HG03060 (cell line): ENCODE results near the gene MIPEP.
A peak's percentile ranks its signal among the peaks of the same experiment; 100 is the strongest.

ENCODE experiments used
- ATAC-seq: cut with Tn5 transposase; IDR thresholded peaks from one replicate; pipeline ENCODE4 v1.9.1; 2021; ENCODE audit warnings: low read depth, moderate number of reproducible peaks; ENCODE audit not compliant: unreplicated experiment

MIPEP gene

DNA sequence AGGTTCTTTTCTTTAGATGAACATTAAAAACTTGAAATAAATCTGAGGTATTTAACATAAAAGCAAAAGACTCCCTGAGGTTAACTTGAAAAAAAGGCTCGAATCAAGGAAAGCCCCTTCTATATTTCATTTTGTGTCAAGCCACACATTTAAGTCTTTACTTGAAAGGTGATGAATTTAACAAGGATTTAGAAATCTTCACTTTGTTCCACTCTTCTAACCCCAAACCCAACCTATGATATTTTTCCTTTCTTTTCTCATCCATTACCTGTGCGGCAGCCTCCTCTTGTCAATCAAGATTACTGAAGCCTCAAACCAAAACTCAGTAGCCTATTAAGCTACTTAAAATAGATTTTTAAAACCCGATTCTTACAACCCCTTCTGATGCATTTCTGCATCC, 33.8 kb downstream of the MIPEP start:
- no peak for ATAC-seq

DNA sequence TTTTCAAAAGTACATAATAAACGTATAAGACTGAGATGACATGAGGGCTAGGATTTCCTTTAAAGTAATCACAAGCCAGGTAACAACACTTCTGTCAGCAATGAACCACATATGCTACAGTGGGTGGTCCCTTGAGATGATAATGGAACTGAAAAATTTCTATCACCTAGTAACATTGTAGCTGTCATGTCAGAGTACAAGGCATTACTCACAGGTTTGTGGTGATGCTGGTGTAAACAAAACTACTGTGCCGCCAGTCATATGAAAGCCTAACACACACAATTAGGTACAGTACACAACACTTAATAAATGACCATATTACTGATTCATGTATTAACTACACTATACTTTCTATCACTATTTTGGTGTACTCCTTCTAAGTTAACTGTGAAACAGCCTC, 36.8 kb downstream of the MIPEP start:
- no peak for ATAC-seq

DNA sequence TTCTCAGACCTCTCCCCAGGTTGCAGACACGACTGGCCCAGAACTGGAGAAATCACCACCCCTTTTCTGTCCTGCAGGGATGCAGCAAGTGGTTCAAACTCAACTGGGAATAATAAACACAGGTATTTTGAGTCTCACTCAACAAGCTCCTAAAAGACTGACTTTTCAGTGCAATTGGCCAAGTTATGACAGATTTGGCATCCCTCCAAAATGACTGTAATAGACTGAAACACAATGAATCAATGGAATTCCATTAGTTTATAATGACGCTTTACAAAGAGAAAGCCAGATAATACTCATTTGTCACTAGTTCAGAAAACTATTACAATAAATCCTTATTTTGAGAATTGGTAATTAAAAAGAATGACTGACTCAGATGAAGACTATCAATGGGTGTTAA, 38.1 kb downstream of the MIPEP start:
- ATAC-seq, result no peak

DNA sequence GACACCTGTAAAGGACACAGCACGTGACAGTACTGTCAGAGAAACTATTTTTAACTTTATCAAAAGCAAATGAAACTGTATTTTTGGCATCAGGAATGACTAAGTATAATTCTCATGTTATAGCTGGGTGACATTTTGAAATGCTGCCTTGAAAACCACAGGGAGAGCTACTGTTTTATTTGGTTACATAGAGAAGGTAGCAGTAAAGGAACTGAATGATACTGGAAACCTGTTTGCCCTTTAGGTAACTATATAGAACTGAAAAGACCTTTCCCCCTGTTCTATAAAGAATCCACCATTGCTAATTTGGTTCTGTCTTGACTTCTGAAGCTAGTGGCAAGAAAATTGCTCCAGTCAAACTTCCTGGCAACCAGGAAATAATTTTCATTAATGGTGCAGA, 39.1 kb downstream of the MIPEP start:
- ATAC-seq, result no peak

DNA sequence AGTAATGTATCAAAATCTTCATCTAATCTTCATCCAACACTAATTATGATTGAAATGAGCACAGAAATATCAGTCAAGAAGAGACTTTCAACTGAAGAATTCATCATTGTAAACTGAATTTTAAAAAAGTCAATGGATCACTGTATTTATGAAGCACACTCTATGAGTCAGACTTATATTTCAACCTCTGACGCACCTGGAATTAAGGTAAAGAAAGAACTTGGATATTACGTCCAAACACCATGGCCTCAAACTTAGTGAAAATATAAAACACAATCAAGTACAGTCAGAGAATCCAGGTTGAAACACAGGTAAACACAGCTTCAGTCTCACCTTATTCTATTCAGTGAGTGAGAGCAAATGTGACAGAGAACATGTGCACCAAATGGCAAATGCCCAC, 39.5 kb downstream of the MIPEP start:
- ATAC-seq, result no peak

DNA sequence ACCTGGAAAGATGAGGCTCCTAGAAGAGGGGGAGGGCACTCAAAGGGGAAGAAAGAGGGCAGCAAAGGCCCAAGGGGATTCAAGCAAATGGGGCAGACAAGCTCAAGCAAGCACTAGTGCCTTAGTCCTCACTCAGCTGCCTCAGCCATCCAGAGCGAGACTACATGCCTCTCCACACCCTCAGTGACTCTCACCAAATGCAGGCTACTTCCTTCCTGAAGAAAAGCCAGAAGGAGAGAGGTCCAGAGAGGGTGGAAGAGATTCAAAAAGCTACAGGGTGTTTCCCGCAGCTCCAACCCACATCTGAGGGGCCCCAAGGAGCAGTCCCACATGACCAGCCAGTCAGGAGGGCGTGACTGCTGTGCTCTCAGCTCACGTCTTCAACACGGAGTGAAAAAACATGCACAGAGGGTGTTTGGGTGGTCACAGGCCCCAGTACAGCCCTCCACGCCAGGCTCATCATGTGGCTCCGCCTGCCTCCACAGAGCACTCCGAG, 40.5 kb downstream of the MIPEP start:
- no peak for ATAC-seq

DNA sequence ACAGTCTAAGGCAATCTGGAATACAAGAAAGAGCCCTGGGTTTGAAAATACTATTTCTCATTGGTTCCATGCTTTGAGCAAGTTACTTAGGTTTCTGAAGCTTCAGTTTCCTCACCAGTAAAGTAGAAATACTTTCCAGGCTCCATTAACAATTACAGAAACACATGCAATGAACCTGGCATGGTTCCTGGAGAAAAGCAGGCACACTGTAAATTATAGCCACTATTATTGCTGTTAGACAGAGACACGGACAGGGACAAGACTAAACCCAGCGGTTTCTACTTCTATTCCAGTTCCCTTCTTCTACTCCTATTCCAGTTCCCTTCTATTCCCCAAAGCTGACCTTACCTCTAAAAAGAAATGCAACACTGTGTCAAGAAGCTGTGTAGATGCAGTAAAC, 41.2 kb downstream of the MIPEP start:
- no peak for ATAC-seq

DNA sequence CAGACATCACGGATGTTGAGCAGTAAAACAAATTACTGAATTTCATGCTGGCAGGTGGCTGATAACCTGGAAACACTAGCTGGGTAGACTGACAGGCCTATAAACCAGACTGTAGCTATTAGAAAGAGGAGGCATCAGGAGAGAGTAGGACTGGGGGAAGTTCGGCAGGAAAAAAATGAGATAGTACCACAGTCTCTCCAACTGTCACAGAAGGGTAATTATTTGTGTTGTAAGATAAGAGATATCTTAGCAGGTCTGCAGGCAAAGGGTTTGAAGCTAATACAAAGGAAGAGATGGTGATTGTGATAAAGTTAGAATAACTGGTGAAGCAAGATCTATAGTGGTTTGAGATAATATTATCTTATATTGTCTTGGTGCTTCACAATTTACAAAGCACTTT, 41.7 kb downstream of the MIPEP start:
- ATAC-seq, result no peak

DNA sequence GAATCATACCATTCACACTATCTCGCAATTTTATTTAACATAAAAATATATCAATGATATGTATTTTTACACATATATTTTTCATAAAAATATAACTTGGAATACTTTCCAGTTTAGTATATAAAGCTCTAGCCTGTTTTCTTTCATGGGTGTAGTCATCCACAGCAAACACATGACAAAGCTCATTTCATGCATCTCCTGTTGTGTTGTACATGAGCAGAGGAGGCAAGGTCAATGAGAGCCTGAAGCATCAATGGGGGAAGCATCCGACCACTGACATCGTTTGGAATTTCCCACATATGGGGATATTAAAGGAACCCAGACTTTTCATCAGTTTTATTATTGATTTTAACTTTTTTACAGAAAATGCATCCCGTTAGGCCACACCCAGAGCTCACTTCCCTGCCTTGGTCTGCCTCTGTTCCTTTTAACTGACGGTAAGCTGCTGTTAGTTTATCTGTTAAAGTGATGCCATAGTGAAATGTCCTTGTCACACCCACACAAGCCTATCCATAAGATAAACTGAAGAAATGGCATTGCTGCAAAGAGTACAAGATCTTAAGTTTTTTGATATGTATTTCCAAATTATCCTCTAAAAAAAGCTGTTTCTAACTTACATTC, 44.0 kb downstream of the MIPEP start:
- ATAC-seq, result peak; percentile 18

DNA sequence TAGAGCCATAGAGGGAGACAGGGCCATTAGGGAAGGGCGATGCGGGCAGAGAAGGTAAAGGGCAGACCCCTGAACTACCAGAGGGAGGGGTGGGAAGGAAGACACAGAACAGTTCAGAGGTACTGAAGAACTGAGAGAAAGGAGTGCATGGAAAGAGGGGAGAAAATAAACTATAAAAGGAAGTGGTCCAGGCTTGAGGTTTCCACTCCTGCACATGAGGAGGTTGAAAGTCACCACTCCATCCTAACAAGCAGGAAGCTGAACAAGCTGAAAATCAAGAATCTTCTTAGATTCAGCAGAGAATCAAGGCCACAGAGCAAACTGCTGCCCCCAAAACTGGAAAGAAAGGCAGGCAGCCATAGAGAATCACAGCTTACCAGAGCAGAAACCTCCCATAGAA, 45.1 kb downstream of the MIPEP start:
- no peak for ATAC-seq

DNA sequence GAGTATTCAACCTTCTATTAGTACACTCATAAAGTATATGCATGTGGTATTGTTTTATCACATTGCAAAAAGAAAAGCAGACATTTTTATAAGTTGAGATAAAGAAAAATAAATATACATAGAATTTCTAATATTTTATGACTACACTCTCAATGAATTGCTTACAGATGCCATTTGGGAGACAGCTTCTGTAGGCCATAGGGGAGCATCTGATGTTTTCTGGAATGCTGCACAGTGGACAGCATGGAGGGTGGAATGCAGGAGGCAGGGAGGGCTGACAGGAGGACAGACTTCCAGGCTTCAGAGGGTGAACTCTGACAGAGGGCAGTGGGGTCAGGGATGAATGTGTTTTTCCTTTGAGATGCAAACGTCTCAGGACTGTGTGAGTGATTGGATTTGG, 45.8 kb downstream of the MIPEP start:
- no peak for ATAC-seq

DNA sequence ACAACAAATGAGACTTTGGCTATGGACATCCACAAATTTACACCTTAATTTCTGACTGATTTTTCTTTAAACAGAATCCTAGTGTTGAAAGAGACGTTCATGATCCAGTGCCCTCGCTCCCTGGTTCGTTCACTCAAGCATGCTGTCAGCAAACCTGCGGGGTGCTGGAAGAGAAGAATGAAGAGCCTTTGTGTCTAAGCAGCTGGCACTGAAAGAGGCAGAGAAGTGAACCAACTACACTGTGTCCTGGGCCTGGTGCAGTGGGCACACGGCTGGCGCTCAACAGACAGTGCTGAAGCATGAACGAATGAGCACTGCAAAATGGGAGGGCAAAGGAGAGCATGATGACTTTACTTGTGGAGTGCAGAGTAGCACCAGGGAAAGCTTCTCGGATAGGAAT, 46.8 kb downstream of the MIPEP start:
- ATAC-seq, result no peak

DNA sequence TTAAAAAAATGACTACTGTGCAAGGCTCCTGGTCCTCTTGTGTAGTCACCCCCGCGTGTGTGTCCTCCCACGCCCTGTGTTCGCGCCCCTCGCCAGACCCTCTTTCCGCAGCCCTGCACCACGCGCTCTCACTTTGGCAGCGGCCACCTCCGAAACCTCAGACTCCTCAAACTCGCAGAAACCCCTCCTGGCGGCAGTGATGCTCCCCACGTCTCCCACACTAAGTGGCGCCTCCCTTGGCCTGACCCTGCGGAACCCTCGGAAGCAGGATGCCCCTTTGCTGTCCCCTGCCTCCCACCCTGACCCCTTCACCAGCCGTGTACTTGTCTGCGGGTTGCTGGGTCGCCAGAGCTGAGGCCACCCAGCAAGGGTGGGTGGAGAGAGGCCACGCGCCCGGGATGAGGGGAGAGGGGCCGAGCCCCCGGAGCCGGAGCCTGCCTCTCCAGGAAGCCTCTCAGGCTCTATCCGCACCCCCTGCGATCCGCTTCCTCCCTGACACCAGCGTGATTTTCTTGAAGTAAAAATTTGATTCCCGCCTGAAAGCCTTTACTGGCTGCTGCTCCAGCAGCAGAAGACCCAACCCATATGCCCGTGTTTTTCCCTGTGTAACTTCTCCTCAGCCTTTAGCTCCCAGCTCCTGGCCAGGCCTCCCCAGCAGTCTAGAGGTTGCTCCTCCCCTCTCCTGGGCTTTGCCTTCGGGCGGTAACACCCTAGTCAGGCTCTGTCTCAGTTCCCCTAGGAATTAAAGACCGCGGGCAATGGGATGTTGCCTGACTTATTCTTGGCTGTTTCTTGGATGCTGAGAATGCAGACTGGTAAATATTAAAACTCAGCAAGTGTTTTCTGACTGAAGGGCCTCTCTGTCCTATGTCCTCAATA, 55.2 kb downstream of the MIPEP start:
- no peak for ATAC-seq

DNA sequence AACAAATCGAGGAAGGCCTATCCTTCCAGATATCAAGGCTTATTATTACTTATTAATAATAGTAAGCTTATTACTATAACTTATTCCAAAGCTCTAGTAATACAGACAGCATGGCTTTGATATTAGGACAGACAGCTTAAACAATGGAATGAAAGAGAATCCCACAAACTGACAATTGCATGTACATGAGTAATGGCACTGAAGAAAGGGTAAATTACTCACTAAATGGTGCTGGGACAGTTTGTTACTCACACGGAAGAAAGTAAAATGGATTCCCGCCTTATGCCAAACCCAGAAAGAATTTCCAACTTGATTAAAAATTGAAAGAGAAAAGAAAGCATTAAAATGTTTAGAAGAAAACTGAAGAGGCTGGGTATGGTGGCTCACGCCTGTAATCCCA, 60.3 kb downstream of the MIPEP start:
- ATAC-seq, result no peak

DNA sequence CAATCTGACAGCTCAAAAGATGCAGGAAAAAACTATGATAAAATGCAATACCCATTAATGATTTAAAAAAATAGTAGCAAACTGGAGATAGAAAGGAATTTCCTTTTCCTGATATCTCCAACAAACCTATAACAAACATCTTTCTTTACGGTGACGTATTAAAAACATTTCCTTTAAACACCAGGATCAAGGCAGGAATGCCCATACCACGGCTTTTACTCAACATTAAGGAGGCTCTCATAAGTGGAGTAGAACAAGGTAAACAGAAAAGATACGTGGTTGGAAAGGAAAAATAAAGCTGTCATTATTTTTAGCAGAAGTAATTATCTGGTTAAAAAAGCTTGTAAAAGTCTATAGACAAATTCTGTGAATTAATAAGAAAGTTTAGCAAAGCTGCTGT, 61.1 kb downstream of the MIPEP start:
- no peak for ATAC-seq

DNA sequence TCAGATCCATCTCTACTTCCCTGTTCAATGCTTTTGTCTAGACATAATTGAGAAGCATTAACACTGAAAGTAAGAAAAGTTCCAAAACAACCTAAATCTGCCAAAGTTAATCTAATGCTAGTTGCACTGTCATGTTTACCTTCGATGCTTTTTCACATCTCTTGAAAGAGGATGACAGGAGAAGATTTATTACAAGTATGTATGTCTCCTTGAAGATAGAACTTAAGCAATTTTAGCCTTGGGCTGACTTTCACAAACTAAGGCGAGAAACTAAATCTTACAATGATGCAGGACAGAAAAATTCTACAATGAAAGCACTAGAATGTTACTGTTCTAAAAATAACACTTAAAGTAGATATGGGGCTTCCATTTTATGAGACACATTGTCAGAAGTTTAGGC, 64.0 kb downstream of the MIPEP start:
- ATAC-seq, result no peak

DNA sequence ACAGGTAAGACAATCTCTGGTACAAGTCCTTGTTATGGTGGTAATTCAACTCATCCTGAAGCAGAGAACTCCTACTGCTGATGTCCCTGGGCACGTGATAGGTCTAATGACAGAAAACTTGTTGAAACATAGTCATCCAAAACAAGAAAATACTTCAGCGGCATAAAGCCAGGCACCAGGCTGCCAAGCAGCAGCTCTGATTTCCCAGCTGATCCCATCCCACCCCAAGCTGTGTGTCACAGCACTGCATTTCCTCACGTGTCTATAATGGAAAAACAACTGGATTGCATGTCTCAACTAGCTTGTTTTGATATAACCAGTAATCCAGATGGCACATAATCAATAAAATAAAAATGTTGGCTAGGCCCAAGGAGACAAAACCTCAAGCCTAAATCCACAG, 64.8 kb downstream of the MIPEP start:
- ATAC-seq, result no peak

DNA sequence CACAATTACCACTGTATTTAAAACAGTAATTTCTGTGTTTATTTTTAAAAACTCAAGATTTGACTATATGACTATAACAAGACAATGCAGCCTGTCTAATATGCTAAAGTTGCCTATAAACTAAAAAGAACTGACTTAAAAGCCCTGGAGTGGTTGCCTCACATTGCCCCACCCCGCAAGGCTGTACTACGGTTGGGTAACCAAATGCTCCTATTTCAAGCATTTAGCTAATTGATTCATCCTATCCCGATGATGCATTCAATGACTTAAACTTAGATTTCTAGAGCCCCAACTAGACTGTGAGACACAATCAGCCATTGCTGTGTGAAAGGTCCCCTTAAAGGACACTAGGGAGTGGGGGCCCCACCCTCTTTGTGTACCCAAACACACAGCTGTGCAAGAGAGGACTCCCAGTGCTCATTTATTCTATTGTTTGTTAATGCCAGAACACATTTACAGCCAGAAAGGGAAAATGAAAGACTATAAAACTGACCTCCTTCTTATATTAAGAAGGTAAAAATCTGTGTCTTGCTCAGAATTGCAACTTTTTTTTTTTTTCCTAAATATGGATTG, 66.9 kb downstream of the MIPEP start:
- ATAC-seq, result no peak

DNA sequence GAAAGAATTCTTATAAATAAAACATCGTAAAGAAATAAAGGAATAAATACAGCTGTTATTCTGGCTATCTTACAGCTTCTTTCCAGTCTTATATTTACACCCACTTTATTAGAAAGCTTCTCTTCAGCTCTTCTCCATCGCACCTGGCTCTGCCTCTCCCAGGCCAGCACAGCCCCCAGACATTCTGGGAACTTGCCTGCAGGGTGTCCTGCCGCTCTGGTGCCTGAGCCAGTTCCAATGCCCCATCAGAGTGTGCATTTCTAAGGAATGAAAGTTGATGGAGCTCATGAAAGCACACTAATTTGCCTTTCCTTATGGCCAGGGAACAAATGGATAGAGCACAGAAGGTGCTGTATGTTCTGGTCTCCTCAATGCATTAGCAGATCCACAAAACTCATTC, 68.7 kb downstream of the MIPEP start:
- ATAC-seq, result no peak

DNA sequence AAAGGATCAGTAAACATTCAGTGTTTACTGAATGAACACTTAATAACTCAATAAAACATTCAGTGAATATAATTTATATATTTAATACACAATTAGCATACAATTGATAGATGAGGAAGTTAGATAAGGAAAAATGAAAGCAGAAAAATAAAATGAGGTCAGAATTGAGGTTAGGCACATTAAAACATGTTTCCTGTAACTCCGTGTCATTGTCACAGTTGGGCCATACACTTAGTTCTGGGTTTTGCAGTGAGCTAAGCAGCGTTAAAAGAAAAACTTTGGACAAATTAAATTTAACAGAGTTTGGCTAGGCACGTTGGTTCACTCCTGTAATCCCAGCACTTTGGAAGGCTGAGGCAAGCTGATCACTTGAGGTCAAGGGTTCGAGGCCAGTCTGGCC, 71.4 kb downstream of the MIPEP start:
- no peak for ATAC-seq

DNA sequence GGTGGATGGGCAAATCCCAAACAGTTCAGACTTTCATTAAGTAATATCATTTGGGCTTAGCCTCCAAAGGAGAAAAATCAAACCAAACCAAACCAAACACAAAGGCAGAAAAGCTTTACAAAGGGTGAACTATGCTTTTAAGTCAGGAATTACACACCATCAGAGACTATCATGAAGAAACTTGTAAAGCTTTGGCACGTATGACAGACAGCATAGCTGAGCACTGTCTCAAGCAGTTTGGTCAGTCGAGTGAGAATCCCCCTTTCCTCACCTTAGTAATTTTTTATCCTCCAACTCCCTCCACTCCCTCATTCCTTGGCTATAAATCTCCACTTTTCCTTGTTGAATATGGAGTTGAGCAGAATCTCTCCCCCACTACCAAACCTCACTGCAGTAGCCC, 72.1 kb downstream of the MIPEP start:
- ATAC-seq, result no peak

DNA sequence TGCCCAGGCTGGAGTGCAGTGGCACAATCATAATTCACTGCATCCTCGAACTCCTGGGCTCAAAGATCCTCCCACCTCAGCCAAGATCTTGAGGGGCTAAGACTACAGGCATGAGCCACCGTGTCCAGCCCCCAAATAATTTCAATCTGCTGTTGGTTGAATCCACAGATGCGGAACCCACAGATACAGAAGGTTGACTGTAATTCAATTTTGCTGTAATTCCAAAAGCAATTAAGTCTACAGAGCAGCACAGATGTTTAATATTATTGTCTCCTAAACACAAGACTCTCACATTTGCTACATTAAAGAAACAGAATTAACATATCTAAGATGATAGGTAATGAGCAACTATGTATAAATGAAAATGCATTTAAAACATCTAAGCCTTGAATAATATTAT, 75.6 kb downstream of the MIPEP start:
- no peak for ATAC-seq
